NCI-H345 treated with DMSO at 0.1 percent for 48 hours (cell line): ENCODE measurements around the gene UBXN7.
A peak's percentile ranks its signal among the peaks of the same experiment; 100 is the strongest.
"Not testable (repeated sequence)": the region's sequence is repeated elsewhere in the genome, so short reads cannot be mapped to it uniquely, and the experiment has no call there.

Experiments used
- DNase-seq: peaks from one replicate; lab custom pipeline; 2025; ENCODE audit not compliant: unreplicated experiment; lab: John Stamatoyannopoulos, UW

UBXN7 gene

GRCh38 chr3:196320137-196320536 lies 112.1 kb downstream of the UBXN7 start:
- DNase-seq = no peak

GRCh38 chr3:196317687-196318467 lies 114.3 kb downstream of the UBXN7 start, which contains the start of gene DYNLT2B:
TSS of gene DYNLT2B (minus strand) at chr3:196318240. CDS start at chr3:196318152, 88 bp downstream.
- DNase-seq = peak; percentile 91

- DNase-seq = not testable (repeated sequence)
These were observed 115.2 kb downstream of the UBXN7 start for GRCh38 chr3:196316799-196317686.

GRCh38 chr3:196315821-196316220 lies 116.4 kb downstream of the UBXN7 start:
- DNase-seq = no peak

GRCh38 chr3:196314597-196314996 lies 117.6 kb downstream of the UBXN7 start:
- DNase-seq = no peak

- not testable (repeated sequence) for DNase-seq
These were observed 118.1 kb downstream of the UBXN7 start for GRCh38 chr3:196314086-196314485.

- DNase-seq = not testable (repeated sequence)
These were observed 129.3 kb downstream of the UBXN7 start for GRCh38 chr3:196302960-196303359.

- DNase-seq = not testable (repeated sequence)
These were observed 129.7 kb downstream of the UBXN7 start for GRCh38 chr3:196302551-196302950.

GRCh38 chr3:196298521-196298920 lies 133.7 kb downstream of the UBXN7 start:
- DNase-seq = no peak
